Effector CD8-positive, alpha-beta T cell (primary cell): Measurements from ENCODE around the gene AXIN2.
"Not testable (repeated sequence)": the region's sequence is repeated elsewhere in the genome, so short reads cannot be mapped to it uniquely, and the experiment has no call there.

Source experiments
- DNase-seq: peaks from one replicate; lab custom pipeline; 2025; lab: John Stamatoyannopoulos, UW

The AXIN2 gene

DNA sequence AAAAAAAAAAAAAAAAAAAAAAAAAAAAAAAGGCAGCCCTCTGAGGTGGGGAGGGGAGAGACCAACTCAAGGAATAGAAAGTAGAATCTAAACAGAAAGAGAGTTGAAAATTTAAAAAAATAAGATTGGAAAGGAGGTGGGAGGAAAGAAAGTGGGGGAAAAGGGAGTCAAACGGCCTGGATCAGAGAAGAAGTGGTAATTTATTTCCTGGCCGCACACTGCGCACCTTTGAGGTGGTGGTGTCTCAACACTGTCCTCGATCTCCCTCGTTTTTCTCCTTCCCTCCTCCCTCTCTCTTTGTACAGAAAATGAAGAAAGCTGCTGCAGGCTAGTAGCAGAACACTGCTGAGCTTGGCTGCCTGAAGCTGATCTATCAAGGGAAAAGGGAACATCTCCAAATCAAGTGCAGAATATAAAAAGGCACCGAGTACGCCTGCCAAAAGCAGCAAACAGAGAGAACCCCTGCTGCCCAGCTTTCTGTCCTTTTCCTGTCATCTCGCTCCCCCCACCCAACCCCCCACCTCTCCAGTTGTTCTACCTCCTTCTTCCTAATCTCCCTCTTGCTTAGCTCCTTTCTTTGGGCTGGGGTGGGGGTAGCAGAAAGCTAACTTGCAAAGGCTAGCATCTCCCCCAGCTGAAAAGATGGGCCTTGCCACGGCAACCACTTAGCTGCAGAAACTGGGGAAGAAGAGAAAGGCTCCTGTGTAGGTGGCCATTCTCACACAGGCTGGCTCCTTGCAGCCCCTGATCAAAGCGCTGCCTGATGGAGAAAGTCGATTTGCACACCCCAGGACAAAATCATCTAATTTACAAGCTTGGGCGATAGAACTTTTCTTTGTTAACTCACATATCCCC is 22.5 kb downstream of the AXIN2 start:
- DNase-seq = no peak

DNA sequence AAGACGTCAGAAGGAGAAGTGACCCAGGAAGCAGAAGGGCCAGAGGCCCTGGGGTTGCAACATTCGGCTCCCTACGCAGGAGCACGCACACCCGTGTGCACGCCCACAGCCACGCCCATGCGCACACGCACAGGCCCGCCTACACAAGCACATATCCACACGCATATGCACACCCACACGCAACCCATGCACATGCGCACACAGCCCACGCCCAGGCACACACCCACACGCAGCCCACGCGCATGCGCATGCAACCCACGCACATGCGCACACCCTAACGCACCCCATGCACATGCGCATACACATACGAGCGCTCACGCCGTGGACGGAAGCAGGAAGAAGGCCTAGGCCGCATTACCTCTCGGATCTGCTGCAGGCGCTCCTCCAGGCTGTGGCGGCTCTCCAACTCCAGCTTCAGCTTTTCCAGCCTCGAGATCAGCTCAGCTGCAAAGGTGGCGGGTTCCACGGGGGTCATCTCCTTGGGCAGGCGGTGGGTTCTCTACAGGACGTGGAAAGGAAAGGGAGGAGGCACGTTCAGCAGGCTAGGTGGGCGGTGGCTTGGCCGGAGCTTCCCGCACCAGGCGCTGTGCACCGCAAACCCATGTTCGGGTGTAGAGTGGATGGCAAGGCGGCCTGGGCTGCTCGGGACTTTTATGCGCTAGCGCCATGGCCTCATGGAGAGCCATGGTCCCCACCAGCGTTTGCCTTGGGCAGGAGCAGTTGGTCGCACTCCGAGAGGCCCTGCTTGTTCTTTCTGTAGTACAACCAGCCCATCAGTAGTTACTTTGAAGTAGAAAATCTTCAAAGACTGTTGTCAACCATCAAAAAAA is 23.4 kb downstream of the AXIN2 start:
- no peak for DNase-seq

GRCh38 chr17:65537343-65537844 is 24.1 kb downstream of the AXIN2 start:
- no peak for DNase-seq

GRCh38 chr17:65536573-65537342 is 24.7 kb downstream of the AXIN2 start:
- DNase-seq = no peak

DNA sequence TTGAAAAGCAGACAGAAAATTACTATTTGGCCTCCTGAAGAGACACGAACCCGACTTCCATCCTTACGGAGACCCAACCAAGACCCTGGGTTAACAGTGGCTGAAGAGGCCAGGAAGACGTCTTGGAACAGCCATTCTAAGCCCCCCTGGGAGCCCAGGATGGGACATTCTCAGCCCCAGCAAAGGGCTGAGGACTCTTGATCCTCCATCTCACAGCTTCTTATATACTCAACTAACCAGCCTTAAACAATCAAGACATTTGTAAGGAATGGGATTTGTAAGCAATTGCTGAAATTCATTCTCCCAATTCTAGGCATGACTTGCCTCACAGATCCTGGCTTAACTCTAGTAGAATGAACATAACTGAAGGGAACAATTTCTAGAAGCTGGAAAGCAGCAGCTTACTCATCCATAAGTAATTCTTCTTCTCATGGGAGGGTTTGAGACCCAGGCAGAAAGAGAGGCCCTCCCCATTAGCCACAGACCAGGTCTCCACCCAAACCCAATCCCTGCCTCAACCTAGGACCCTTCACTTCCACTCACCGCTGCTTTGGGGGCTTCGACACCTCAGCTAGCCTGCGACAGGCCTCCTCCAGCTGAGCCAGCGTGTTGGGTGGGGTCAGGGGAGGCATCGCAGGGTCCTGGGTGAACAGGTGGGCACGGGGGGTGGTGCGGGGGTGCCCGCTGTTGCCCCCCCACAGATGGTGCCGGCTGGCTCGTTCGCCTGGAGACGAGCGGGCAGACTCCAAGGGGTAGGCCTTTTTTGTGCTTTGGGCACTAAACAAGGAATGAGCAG is 25.5 kb downstream of the AXIN2 start:
- no peak for DNase-seq

- no peak for DNase-seq
Observed at GRCh38 chr17:65533852-65534457, 27.5 kb downstream of the AXIN2 start.

GRCh38 chr17:65533056-65533745 is 28.2 kb downstream of the AXIN2 start:
- DNase-seq = no peak

DNA sequence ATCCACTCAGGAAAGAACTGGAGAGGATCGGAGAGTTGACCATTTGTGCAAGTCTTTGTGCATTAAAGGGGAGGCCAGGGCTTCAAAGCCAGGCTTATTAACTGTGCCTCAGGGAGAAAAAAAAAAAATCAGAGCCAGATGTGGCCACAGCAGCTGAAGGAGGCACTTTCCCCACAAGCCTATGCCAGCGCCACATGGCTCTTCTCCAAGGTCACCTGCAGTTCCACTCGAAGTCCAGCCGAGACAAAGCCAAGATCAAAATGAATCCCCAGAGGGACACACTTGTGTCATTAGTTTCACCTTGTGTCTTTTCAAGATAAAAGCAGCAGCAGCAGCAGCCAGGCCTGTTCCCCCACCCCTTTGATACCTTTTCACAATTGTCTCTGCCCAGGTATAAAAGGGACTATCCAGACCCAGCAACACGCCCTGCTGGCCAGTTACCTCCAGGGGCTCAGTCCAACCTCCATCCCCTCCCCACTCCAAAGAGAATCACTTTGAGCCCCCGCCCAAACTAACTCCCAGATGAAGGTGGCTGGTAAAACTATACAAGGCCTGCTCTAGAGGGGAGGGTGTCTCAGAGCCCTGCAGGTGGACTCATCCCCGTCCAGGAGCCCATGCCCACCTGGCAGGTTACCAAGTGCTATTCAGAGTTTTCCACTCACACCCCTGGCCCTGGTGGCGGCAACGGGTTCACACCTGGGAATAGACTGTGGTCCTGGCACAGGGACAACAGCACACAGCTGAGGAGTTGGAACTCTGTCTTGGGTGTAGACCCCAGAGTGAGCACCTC is 29.2 kb downstream of the AXIN2 start:
- no peak for DNase-seq

- DNase-seq = no peak
Observed at GRCh38 chr17:65531256-65532100, 30.0 kb downstream of the AXIN2 start.

DNA sequence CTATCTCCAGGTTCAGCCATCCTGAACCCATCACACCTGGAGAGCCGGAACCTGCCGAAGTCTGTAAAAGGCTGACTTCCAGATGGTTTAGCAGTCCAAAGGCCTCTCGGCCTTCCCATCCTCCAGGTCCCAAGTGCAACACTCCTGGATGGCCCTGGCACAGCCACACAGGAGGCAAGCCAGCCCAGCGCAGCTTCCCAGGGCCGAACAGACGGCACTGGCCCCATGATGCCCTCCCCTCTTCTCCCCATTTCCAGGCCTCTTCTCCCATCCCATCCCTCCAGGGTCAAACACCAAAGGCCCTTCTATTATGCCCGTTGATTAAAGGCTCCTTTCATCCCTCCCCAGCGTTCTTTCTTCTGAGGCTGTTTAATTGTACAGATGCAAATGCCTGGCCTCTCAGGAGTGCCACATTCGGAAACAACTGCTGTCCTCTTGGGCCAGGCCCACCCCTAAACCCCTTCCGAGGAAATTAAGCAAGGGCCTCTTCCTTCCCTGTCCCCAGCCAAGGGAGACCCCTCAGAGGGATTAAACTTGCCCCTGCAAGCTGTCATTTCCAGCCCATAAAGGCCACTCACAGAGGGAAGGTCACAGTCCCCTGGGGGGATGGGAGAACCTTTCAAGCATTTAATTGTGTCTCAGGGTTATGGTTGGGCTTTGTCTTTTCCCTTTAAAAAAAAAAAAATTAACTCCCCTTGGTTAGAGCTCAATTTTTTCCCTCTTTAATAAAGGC is 30.8 kb downstream of the AXIN2 start:
- no peak for DNase-seq

- DNase-seq = no peak
Observed at GRCh38 chr17:65529761-65530522, 31.5 kb downstream of the AXIN2 start.

DNA sequence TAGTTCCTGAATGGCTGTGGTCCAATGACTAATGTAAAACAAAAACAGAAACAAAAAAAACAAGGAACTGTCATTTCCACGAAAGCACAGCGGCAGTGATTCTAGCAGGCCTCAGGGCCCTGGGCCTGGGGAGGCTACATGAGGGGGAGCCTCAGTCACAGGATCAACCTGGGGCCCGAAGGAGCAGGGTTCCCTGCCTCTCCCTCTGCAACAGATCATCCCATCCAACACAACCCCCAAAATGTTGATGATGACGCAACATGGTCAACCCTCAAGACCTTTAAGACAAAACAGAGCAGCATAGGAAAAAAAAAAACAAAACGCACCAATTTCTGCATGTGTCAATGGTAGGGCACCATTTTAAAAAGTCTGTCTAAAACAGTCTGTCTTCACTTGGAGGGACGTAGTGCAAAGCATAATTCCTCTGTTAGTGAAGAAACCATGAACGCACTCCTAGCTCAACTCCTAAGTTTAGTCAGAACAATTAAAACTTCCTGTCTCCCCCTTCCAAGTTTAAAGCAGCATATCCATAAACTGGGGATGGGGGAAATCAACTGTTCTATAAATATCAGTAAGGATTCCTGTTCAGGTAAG is 32.3 kb downstream of the AXIN2 start:
- DNase-seq = no peak

GRCh38 chr17:65527857-65528591 is 33.4 kb downstream of the AXIN2 start:
- DNase-seq = no peak

- no peak for DNase-seq
Observed at GRCh38 chr17:65527381-65527780, 34.1 kb downstream of the AXIN2 start.

DNA sequence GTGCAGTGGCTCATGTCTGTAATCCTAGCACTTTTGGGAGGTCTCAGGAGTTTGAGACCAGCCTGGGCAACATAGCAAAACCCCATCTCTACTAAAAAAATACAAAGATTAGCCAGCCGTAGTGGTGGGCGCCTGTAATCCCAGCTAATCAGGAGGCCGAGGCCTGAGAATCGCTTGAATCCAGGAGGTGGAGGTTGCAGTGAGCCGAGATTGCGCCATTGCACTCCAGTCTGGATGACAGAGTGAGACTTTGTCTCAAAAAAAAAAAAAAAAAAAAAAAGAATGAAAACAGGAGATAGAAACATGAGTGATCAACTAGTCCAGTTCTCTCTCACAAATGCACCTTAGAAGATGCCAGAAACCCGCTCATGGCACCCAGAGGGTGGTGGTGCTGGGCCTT is 34.6 kb downstream of the AXIN2 start:
- not testable (repeated sequence) for DNase-seq
